Bronchial epithelial cell (primary cell): Measurements from ENCODE around the gene TP53I3. TPM values are rescaled to one million over a fixed set of nuclear protein-coding genes. Genes with fewer than 3 reads are reported as not detected.

Experiments
- DNase-seq: peaks from one replicate; pipeline ENCODE4 v3.0.0-alpha.2; 2010; ENCODE audit warnings: low read depth
- FAIRE-seq: peaks from 2 replicates; lab custom pipeline; 2011; peaks lifted over from hg19 to GRCh38; lab: Jason Lieb, UNC
- H3K27me3 ChIP-seq: 2 replicates; pipeline ENCODE4 v1.5.1; 2011; ENCODE audit warnings: low read length; ENCODE audit not compliant: control insufficient read depth, insufficient read depth
- H3K36me3 ChIP-seq: 2 replicates; pipeline ENCODE4 v1.5.1; 2011; ENCODE audit warnings: low read length; ENCODE audit not compliant: control insufficient read depth, insufficient read depth
- H3K4me3 ChIP-seq: 2 replicates; pipeline ENCODE4 v1.5.1; 2011; ENCODE audit warnings: mild to moderate bottlenecking, low read depth, low read length, control low read depth
- total RNA-seq: library from RNA; depleted of rRNA; stranded (reverse); fragments of >200 nt; gene quantifications from 2 replicates; pipeline ENCODE4 v1.2.1, GENCODE V29; 2014
- TF ChIP-seq, protein P1 (sequence below): IDR thresholded peaks from 2 replicates; pipeline ENCODE4 v1.5.1; 2011; ENCODE audit warnings: mild to moderate bottlenecking, moderate library complexity, low read length, control low read depth, inconsistent platforms; ENCODE audit not compliant: insufficient read depth, severe bottlenecking

TP53I3 gene
- total RNA-seq, 1 donor from 2014 or later, result 34.5 TPM

DNA sequence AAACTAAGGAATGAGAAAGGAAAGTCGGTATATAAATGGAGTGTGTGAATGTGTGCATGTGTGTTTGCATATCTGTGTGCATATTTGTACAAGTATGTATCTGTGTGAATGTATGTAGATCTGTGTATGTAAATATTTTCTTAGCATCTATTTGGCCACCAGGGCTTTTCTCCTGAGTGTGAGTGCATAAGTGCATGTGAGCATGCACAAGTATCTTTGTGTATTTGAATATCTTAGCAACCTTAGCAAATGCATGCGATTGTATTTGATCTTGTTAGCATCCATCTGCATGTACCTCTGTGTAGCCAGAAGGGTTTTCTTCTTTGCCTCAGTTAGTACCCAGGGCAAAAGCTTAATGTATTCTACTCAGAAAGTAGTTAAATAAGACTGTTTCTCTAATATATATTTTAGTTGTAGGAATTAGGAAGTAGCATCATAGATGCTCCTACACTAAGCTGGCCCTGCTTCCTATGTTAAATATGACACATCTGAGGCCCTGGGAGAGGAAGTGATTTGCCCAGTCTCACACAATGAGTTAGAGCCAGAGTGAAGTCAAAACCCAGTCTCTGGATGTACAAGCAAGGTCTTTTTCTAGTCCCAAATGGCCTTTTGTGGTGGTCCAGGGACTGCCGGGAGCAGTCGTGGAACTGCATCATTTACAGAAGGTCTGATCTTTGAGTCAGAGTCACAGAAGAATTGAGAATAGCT, 25.9 kb downstream of the TP53I3 start:
- no peak overlapping the region for H3K4me3 ChIP-seq
- FAIRE-seq, result no peak
- H3K36me3 ChIP-seq, result peaks cover 1% of the 10 kb centered on the region
- TF ChIP-seq, protein P1, sequence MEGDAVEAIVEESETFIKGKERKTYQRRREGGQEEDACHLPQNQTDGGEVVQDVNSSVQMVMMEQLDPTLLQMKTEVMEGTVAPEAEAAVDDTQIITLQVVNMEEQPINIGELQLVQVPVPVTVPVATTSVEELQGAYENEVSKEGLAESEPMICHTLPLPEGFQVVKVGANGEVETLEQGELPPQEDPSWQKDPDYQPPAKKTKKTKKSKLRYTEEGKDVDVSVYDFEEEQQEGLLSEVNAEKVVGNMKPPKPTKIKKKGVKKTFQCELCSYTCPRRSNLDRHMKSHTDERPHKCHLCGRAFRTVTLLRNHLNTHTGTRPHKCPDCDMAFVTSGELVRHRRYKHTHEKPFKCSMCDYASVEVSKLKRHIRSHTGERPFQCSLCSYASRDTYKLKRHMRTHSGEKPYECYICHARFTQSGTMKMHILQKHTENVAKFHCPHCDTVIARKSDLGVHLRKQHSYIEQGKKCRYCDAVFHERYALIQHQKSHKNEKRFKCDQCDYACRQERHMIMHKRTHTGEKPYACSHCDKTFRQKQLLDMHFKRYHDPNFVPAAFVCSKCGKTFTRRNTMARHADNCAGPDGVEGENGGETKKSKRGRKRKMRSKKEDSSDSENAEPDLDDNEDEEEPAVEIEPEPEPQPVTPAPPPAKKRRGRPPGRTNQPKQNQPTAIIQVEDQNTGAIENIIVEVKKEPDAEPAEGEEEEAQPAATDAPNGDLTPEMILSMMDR, result no peak
- DNase-seq, result no peak
- H3K27me3 ChIP-seq, result no peaks in the 10 kb centered on the region

DNA sequence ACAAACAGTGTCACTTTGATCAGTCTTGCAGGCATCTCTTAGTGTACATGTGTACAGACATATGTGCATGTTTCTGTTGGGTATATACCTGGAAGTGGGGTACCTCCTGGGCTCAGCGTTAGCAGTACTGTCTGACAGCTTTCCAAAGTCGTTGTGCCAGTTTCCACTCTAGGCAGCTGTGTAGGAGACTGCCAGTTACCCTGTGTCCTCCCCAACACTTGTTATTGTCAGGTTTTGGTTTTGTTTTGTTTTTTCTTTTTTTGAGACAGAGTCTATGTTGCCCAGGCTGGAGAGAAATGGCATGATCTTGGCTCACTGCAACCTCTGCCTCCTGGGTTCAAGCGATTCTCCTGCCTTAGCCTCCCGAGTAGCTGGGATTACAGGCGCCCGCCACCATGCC, 28.9 kb downstream of the TP53I3 start:
- FAIRE-seq (no peak), DNase-seq (no peak)
- Histone ChIP-seq H3K4me3 (no peak overlapping the region), H3K36me3 (no peaks in the 10 kb centered on the region), H3K27me3 (no peaks in the 10 kb centered on the region)
- TF ChIP-seq, protein P1, result no peak

DNA sequence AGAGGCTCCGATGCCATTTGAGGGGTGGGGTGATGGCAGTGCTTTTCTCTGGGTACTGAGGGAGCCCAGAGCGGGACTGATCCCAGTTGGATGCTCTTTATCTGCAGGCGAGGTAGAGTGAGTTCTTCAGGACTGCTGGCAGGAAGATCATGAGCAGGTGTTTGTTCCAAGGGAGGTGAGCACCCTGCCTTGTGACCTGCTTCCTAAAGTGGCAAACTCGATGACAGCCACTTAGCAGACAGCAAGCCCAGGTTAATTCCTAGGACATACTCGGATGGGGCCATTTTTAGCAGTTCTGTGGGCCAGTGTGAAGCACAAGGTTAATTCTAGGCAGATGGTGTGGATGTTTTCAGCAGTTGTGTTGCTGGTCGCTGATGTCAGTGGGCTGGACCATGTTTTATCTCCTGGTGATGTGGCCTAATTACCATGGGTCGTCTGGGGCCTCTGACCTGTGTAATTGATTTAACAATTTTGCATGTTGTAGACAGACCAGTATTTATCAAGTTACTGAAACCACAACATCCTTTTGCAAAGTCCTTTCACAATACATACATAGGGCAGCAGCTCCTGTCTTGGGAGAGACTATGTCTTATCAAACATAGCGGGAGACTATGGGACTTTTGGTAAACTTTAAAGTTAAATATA, 30.1 kb downstream of the TP53I3 start:
- H3K4me3 ChIP-seq, result no peak overlapping the region
- DNase-seq, result no peak
- no peaks in the 10 kb centered on the region for H3K27me3 ChIP-seq
- no peaks in the 10 kb centered on the region for H3K36me3 ChIP-seq
- no peak for FAIRE-seq
- TF ChIP-seq, protein P1, result no peak

DNA sequence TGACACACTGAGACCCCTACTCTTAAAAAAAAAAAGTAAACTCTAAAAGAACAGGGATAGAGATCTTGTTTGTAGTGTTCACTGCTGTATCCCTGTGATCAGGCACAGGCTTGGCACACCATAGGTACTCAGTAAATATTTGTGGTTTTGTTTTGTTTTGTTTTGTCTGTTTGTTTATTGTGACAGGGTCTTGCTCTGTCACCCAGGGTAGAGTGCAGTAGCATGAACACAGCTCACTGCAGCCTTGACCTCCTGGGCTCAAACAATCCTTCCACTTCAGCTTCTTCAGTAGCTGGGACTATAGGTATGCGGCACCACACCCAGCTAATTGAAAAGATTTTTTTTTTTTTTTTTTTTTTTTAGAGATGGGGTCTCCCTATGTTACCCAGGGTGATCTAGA, 31.7 kb downstream of the TP53I3 start:
- DNase-seq (no peak), FAIRE-seq (no peak)
- H3K36me3 ChIP-seq, result no peaks in the 10 kb centered on the region
- TF ChIP-seq, protein P1, result no peak
- no peak overlapping the region for H3K4me3 ChIP-seq
- H3K27me3 ChIP-seq, result no peaks in the 10 kb centered on the region

DNA sequence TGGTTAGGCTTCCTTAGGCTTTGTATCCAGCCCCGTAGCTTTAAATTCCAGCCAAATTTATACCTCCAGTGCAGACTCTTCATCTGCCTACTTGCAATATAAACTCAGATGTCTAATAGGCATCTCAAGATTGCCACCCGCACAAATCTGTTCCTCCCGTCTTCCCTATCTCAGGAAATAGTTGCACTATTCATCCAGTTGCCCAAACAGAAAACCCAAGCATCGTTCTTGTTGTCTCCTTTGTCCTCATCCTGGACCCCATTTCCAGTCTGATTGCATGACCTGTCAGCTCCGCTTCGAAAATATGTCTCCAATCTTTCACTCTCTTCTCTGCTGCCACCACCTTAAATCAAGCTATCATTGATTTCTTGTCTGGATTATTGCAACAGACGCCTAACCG, 32.8 kb downstream of the TP53I3 start:
- H3K4me3 ChIP-seq, result no peak overlapping the region
- no peaks in the 10 kb centered on the region for H3K36me3 ChIP-seq
- FAIRE-seq (no peak), DNase-seq (no peak)
- H3K27me3 ChIP-seq, result no peaks in the 10 kb centered on the region
- TF ChIP-seq, protein P1, result no peak
